Amniotic stem cell (primary cell): ENCODE data around the gene CCDC137.

Experiments
- DNase-seq: peaks from one replicate; lab custom pipeline; 2025; lab: John Stamatoyannopoulos, UW

The CCDC137 gene

GRCh38 chr17:81716674-81716996, 50.1 kb downstream of the CCDC137 start:
- DNase-seq, result no peak

GRCh38 chr17:81717049-81717765, 50.7 kb downstream of the CCDC137 start:
- no peak for DNase-seq

- no peak for DNase-seq
Observed at GRCh38 chr17:81717766-81718089, 51.2 kb downstream of the CCDC137 start.

- no peak for DNase-seq
Observed at GRCh38 chr17:81719410-81720266, 53.1 kb downstream of the CCDC137 start.

- no peak for DNase-seq
Observed at GRCh38 chr17:81720267-81721071, 53.9 kb downstream of the CCDC137 start.

- DNase-seq, result no peak
Observed at GRCh38 chr17:81722184-81723120, 55.9 kb downstream of the CCDC137 start.
